Progenitor cell of endocrine pancreas (in vitro differentiated cells): ENCODE results near the gene ZMAT2. TPM values are rescaled to one million over a fixed set of nuclear protein-coding genes. Genes with fewer than 3 reads are reported as not detected.
A peak's percentile ranks its signal among the peaks of the same experiment; 100 is the strongest.
"Not testable (repeated sequence)": the region's sequence is repeated elsewhere in the genome, so short reads cannot be mapped to it uniquely, and the experiment has no call there.

Experiments
- DNase-seq: peaks from one replicate; pipeline ENCODE4 v3.0.0; 2021; ENCODE audit warnings: low spot score; ENCODE audit not compliant: unreplicated experiment
- H3K27ac Mint-ChIP-seq: 2 replicates; pipeline ENCODE4 v1.8.0; 2021; ENCODE audit warnings: mild to moderate bottlenecking, moderate library complexity, mixed read lengths
- H3K27me3 Mint-ChIP-seq: 2 replicates; pipeline ENCODE4 v1.8.0; 2021; ENCODE audit warnings: mixed read lengths
- H3K36me3 Mint-ChIP-seq: 2 replicates; pipeline ENCODE4 v1.8.0; 2022; ENCODE audit warnings: mixed read lengths; ENCODE audit not compliant: insufficient read depth
- H3K4me1 Mint-ChIP-seq: 2 replicates; pipeline ENCODE4 v1.8.0; 2021; ENCODE audit warnings: low read depth, mixed read lengths
- H3K4me3 Mint-ChIP-seq: 2 replicates; pipeline ENCODE4 v1.8.0; 2021; ENCODE audit warnings: low read depth, mild to moderate bottlenecking, moderate library complexity, mixed read lengths
- H3K9me3 Mint-ChIP-seq: 2 replicates; pipeline ENCODE4 v1.8.0; 2021; ENCODE audit warnings: low read depth, mixed read lengths
- total RNA-seq: library from RNA; stranded (reverse); gene quantifications from 2 replicates; pipeline ENCODE4 v1.2.1, GENCODE V29; 2021
- TF ChIP-seq, protein P1 (sequence below): fragments of 200-600 bp; sonication (generic); IDR thresholded peaks from one replicate; pipeline ENCODE4 v1.5.0; 2021; ENCODE audit warnings: antibody characterized with exemption, mild to moderate bottlenecking; ENCODE audit not compliant: unreplicated experiment

ZMAT2 gene
- total RNA-seq, 1 donor from 2014 or later, result 67.7 TPM

DNA sequence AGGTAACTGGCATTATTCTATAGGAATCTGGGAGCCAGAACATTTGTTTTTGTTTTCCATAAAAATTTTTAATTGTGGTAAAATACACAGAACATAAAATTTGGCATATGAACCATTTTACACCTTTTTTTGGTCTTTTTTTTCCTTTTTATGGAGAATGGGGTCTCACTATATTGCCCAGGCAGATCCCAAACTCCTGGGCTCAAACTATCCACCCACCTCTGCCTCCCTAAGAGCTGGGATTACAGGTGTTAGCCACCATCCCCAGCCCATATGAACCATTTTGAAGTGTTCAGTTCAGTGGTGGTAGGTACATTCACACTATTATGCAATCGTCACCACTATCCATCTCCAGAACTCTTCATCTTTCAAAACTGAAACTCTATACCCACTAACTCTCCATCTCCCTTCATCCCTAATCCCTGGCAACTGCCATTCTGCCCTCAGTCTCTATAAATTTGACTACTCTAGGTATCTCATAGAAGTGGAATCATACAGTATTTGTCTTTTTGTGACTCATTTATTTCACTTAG, 13.4 kb downstream of the ZMAT2 start:
- TF ChIP-seq, protein P1, sequence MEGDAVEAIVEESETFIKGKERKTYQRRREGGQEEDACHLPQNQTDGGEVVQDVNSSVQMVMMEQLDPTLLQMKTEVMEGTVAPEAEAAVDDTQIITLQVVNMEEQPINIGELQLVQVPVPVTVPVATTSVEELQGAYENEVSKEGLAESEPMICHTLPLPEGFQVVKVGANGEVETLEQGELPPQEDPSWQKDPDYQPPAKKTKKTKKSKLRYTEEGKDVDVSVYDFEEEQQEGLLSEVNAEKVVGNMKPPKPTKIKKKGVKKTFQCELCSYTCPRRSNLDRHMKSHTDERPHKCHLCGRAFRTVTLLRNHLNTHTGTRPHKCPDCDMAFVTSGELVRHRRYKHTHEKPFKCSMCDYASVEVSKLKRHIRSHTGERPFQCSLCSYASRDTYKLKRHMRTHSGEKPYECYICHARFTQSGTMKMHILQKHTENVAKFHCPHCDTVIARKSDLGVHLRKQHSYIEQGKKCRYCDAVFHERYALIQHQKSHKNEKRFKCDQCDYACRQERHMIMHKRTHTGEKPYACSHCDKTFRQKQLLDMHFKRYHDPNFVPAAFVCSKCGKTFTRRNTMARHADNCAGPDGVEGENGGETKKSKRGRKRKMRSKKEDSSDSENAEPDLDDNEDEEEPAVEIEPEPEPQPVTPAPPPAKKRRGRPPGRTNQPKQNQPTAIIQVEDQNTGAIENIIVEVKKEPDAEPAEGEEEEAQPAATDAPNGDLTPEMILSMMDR, result no peak
- no peak for DNase-seq
- no peak overlapping the region for H3K4me3 Mint-ChIP-seq
- no peaks in the 10 kb centered on the region for H3K36me3 Mint-ChIP-seq
- no peaks in the 10 kb centered on the region for H3K9me3 Mint-ChIP-seq
- H3K27ac Mint-ChIP-seq, result no peak overlapping the region
- H3K27me3 Mint-ChIP-seq, result peaks cover 3% of the 10 kb centered on the region
- H3K4me1 Mint-ChIP-seq, result peaks cover 6% of the 10 kb centered on the region

- not testable (repeated sequence) for H3K4me1 Mint-ChIP-seq, H3K36me3 Mint-ChIP-seq, H3K4me3 Mint-ChIP-seq, DNase-seq, H3K27me3 Mint-ChIP-seq, H3K27ac Mint-ChIP-seq, H3K9me3 Mint-ChIP-seq
Observed at GRCh38 chr5:140716238-140716637, 16.0 kb downstream of the ZMAT2 start.

DNA sequence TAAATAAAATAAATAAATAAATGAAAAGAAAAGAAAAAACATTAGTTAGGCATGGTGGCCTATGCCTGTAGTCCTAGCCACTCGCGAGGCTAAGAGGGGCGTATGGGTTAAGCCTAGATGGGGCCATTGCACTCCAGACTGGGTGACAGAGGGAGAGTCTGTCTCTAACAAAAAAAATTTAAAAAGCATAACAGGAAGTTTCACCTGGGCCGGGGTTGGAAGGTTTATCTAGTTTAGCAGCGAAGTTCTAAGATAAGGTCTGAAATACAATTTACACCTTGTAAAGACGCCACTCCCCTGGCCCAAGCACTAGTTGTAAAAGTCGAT, 18.0 kb downstream of the ZMAT2 start:
- Mint-ChIP-seq H3K4me1 (peaks cover 1% of the 10 kb centered on the region), H3K4me3 (peak overlapping the region; percentile 45), H3K27me3 (peaks cover 6% of the 10 kb centered on the region), H3K27ac (no peak overlapping the region), H3K9me3 (no peaks in the 10 kb centered on the region), H3K36me3 (no peaks in the 10 kb centered on the region)
- TF ChIP-seq, protein P1, result no peak
- no peak for DNase-seq

GRCh38 chr5:140720738-140721137, 20.5 kb downstream of the ZMAT2 start:
- not testable (repeated sequence) for H3K9me3 Mint-ChIP-seq, H3K27ac Mint-ChIP-seq, H3K4me3 Mint-ChIP-seq, H3K36me3 Mint-ChIP-seq, H3K4me1 Mint-ChIP-seq, DNase-seq
- peaks cover 11% of the 10 kb centered on the region for H3K27me3 Mint-ChIP-seq

GRCh38 chr5:140721395-140721794, 21.1 kb downstream of the ZMAT2 start:
- not testable (repeated sequence) for H3K36me3 Mint-ChIP-seq, H3K4me1 Mint-ChIP-seq, H3K9me3 Mint-ChIP-seq, H3K4me3 Mint-ChIP-seq, H3K27ac Mint-ChIP-seq, DNase-seq
- H3K27me3 Mint-ChIP-seq, result peaks cover 12% of the 10 kb centered on the region

- Mint-ChIP-seq H3K36me3 (no peaks in the 10 kb centered on the region), H3K27me3 (peaks cover 22% of the 10 kb centered on the region), H3K9me3 (no peaks in the 10 kb centered on the region), H3K4me1 (no peaks in the 10 kb centered on the region), H3K27ac (peak overlapping the region; percentile 95), H3K4me3 (peak overlapping the region; percentile 75)
- DNase-seq, result peak; percentile 50
- TF ChIP-seq, protein P1, result no peak
Observed at GRCh38 chr5:140725799-140726471, 25.7 kb downstream of the ZMAT2 start.

- H3K27me3 Mint-ChIP-seq, result peaks cover 34% of the 10 kb centered on the region
- no peak overlapping the region for H3K4me3 Mint-ChIP-seq
- no peak overlapping the region for H3K27ac Mint-ChIP-seq
- no peaks in the 10 kb centered on the region for H3K4me1 Mint-ChIP-seq
- TF ChIP-seq, protein P1, result no peak
- DNase-seq, result no peak
- no peaks in the 10 kb centered on the region for H3K9me3 Mint-ChIP-seq
- H3K36me3 Mint-ChIP-seq, result no peaks in the 10 kb centered on the region
Observed at GRCh38 chr5:140733098-140733497, 32.9 kb downstream of the ZMAT2 start.
